Measurements from ENCODE around the gene ANTXR1. TPM values are rescaled to one million over a fixed set of nuclear protein-coding genes. Genes with fewer than 3 reads are reported as not detected.

Gene ANTXR1
- total RNA-seq (2021): 37.3 and 39.5 TPM in 2 replicates
- long read RNA-seq, transcript ANTXR1-204 (10 exons, 1,437 nt): minor isoform, 11 of 67 reads
- long read RNA-seq, transcript ANTXR1-203 (13 exons, 2,221 nt): major isoform, 13 of 67 reads
- long read RNA-seq, partial matches to known transcripts: 11 of 67 reads
- long read RNA-seq, other reads (novel, unspliced or antisense): 32 of 67 reads

GRCh38 chr2:69013142-69013839 is at the start of gene ANTXR1:
TSS of gene ANTXR1 (plus strand) at chr2:69013179. CDS start at chr2:69013500, 321 bp downstream.
- Histone ChIP-seq H2BK120ac (ENCODE audit: low read depth, low read length, poor library complexity, severe bottlenecking) (no peak within 1 kb of the TSS), H4K8ac (replicated peaks; ENCODE audit: insufficient read length, low read depth, low read length) (no peak within 1 kb of the TSS), H3K23ac (ENCODE audit: insufficient read length, low read depth, low read length) (no peak within 1 kb of the TSS), H3K23me2 (ENCODE audit: insufficient read length, low read depth, low read length, poor library complexity, severe bottlenecking) (peaks cover 8% of the 10 kb centered on the region), H2BK15ac (ENCODE audit: low read depth, low read length) (no peak within 1 kb of the TSS), H3K4me2 (ENCODE audit: insufficient read depth, insufficient read length, low read length) (peak within 1 kb of the TSS; percentile 63), H2BK5ac (ENCODE audit: insufficient read length, low read length) (no peak within 1 kb of the TSS), H2BK20ac (ENCODE audit: low read depth, low read length, poor library complexity, severe bottlenecking) (no peak within 1 kb of the TSS), H3K79me2 (ENCODE audit: insufficient read depth, low read length) (no peaks in the 10 kb centered on the region), H4K20me1 (ENCODE audit: control insufficient read depth, insufficient read depth, insufficient read length) (no peaks in the 10 kb centered on the region), H2AFZ (ENCODE audit: low read length) (no peak within 1 kb of the TSS), H3K18ac (ENCODE audit: insufficient read length, low read depth, low read length) (peak within 1 kb of the TSS; percentile 79), H3K4me1 (ENCODE audit: insufficient read depth, low read length) (no peaks in the 10 kb centered on the region), H3K4ac (ENCODE audit: low read depth, low read length) (no peak within 1 kb of the TSS), H2BK12ac (ENCODE audit: insufficient read length, low read depth, low read length) (no peak within 1 kb of the TSS), H3T11ph (ENCODE audit: low read length) (no peak within 1 kb of the TSS), H3K14ac (ENCODE audit: insufficient read depth, low read length) (peak within 1 kb of the TSS; percentile 88), H4K5ac (ENCODE audit: insufficient read length, low read depth, low read length) (no peak within 1 kb of the TSS), H3K9me3 (ENCODE audit: control insufficient read depth, low read depth, low read length) (no peaks in the 10 kb centered on the region), H3K27me3 (ENCODE audit: insufficient read depth, low read length) (no peaks in the 10 kb centered on the region), H3K27ac (ENCODE audit: insufficient read length, low read depth, low read length) (no peak within 1 kb of the TSS), H2AK5ac (ENCODE audit: insufficient read length, low read length) (no peak within 1 kb of the TSS), H3K56ac (ENCODE audit: insufficient read length, low read depth, low read length) (no peak within 1 kb of the TSS), H3K9ac (ENCODE audit: extremely low read depth, insufficient read length, low read length) (peak within 1 kb of the TSS; percentile 48), H3K79me1 (ENCODE audit: insufficient read depth, low read depth, low read length, poor library complexity, severe bottlenecking) (no peaks in the 10 kb centered on the region), H4K91ac (ENCODE audit: insufficient read length, low read depth, low read length) (no peak within 1 kb of the TSS)
- Mint-ChIP-seq H3K4me1 (peaks cover 18 to 24% of the 10 kb centered on the region in 2 experiments), H3K27me3 (ENCODE audit: low read depth) (peaks cover 38% of the 10 kb centered on the region), H3K9me3 (no peaks in the 10 kb centered on the region), H3K36me3 (ENCODE audit: insufficient read depth in 1 of 3, low read depth in 3 of 3) (0 out of 7 replicates have a peak, but pooled peaks cover 0 to 2% (median 0%) of the 10 kb centered on the region in 3 experiments), H3K4me3 (peak within 1 kb of the TSS; percentile 96 to 98), H3K27ac (peak within 1 kb of the TSS in 2 of 3 experiments; percentile 95 to 96; a peak in 4 of 7 replicates)
- TF ChIP-seq CTCF (conservative IDR thresholded peaks at IDR 0.05): no peak
- WGBS (ENCODE audit: extremely low coverage, insufficient read length, low lambda C conversion rate): no CpG with 5 or more reads among the region's 63 CpGs
- DNase-seq: peak; percentile 72
